DOHH2 (cell line): Measurements from ENCODE around the gene CHCHD1.
"Not testable (repeated sequence)": the region's sequence is repeated elsewhere in the genome, so short reads cannot be mapped to it uniquely, and the experiment has no call there.

Experiments used
- H3F3A ChIP-seq: fragments of 200-600 bp; sonication (generic), shearing (Covaris generic); 2 replicates; pipeline ENCODE4 v1.6.0; 2016; ENCODE audit warnings: antibody characterized with exemption, mild to moderate bottlenecking; ENCODE audit not compliant: control insufficient read depth, insufficient read depth
- H3K27ac ChIP-seq: fragments of 200-600 bp; sonication (generic); 2 replicates; pipeline ENCODE4 v1.5.1; 2014; ENCODE audit warnings: low read depth, mild to moderate bottlenecking, low read length, moderate library complexity
- H3K27me3 ChIP-seq: fragments of 200-600 bp; sonication (generic); 2 replicates; pipeline ENCODE4 v1.6.1; 2014; ENCODE audit warnings: mild to moderate bottlenecking, low read length, mixed read lengths; ENCODE audit not compliant: control insufficient read depth
- H3K36me3 ChIP-seq: fragments of 200-600 bp; sonication (generic); 2 replicates; pipeline ENCODE4 v1.6.1; 2014; ENCODE audit warnings: mild to moderate bottlenecking, low read length, moderate library complexity, mixed read lengths; ENCODE audit not compliant: control insufficient read depth
- H3K4me1 ChIP-seq: fragments of 200-600 bp; sonication (generic); 2 replicates; pipeline ENCODE4 v1.6.1; 2014; ENCODE audit warnings: mild to moderate bottlenecking, low read length, mixed read lengths; ENCODE audit not compliant: control insufficient read depth
- H3K4me2 ChIP-seq: fragments of 200-600 bp; sonication (generic); 2 replicates; pipeline ENCODE4 v1.6.0; 2014; ENCODE audit warnings: mild to moderate bottlenecking, low read length, moderate library complexity
- H3K4me3 ChIP-seq: fragments of 200-600 bp; sonication (generic); 2 replicates; pipeline ENCODE4 v1.5.1; 2014; ENCODE audit warnings: mild to moderate bottlenecking, low read length, mixed read lengths
- H3K79me2 ChIP-seq: fragments of 200-600 bp; sonication (generic); 2 replicates; pipeline ENCODE4 v1.6.1; 2014; ENCODE audit warnings: mild to moderate bottlenecking, low read length, mixed read lengths; ENCODE audit not compliant: control insufficient read depth
- H3K9me2 ChIP-seq: fragments of 200-600 bp; sonication (generic); replicated peaks from 2 replicates; pipeline ENCODE4 v1.6.1; 2014; ENCODE audit warnings: mild to moderate bottlenecking, low read length, mixed read lengths; ENCODE audit not compliant: control insufficient read depth
- H3K9me3 ChIP-seq: fragments of 200-600 bp; sonication (generic); 2 replicates; pipeline ENCODE4 v1.6.1; 2014; ENCODE audit warnings: antibody characterized with exemption, low read length, mixed read lengths; ENCODE audit not compliant: control insufficient read depth, insufficient read depth
- H4K20me1 ChIP-seq: fragments of 200-600 bp; sonication (generic); 2 replicates; pipeline ENCODE4 v1.6.0; 2014; ENCODE audit warnings: low read depth, mild to moderate bottlenecking, antibody characterized with exemption, low read length, moderate library complexity; ENCODE audit not compliant: control insufficient read depth, insufficient read depth
- CTCF ChIP-seq: fragments of 200-600 bp; sonication (generic); IDR thresholded peaks from one replicate; pipeline ENCODE4 v1.5.1; 2014; ENCODE audit warnings: antibody characterized with exemption, mild to moderate bottlenecking, low read depth, low read length; ENCODE audit not compliant: poor library complexity, severe bottlenecking
- EZH2phosphoT487 ChIP-seq: fragments of 200-600 bp; sonication (generic); IDR thresholded peaks from 2 replicates; pipeline ENCODE4 v1.6.1; 2017; ENCODE audit warnings: borderline replicate concordance, mild to moderate bottlenecking, antibody characterized with exemption, low read length, moderate library complexity, mixed read lengths

CHCHD1 gene

GRCh38 chr10:73791871-73792400 lies 10.1 kb downstream of the CHCHD1 start:
- no peak for TF ChIP-seq EZH2phosphoT487
- no peak for TF ChIP-seq CTCF
- peaks cover 50% of the 10 kb centered on the region for H3K36me3 ChIP-seq
- no peaks in the 10 kb centered on the region for H3K9me3 ChIP-seq
- H3K4me2 ChIP-seq, result no peak overlapping the region
- no peaks in the 10 kb centered on the region for H3K27me3 ChIP-seq
- no peaks in the 10 kb centered on the region for H3K9me2 ChIP-seq
- peaks cover 6% of the 10 kb centered on the region for H3K79me2 ChIP-seq
- H4K20me1 ChIP-seq, result no peaks in the 10 kb centered on the region
- peaks cover 4% of the 10 kb centered on the region; the same call in 1 of the 2 replicates for H3K4me1 ChIP-seq
- no peak overlapping the region for H3K4me3 ChIP-seq
- H3K27ac ChIP-seq, result no peak overlapping the region
- H3F3A ChIP-seq, result no peaks in the 10 kb centered on the region

- H3K36me3 ChIP-seq, result peaks cover 63% of the 10 kb centered on the region
- no peak overlapping the region for H3K27ac ChIP-seq
- H3K9me2 ChIP-seq, result no peaks in the 10 kb centered on the region
- no peak overlapping the region for H3K4me3 ChIP-seq
- H4K20me1 ChIP-seq, result no peaks in the 10 kb centered on the region
- H3K9me3 ChIP-seq, result no peaks in the 10 kb centered on the region
- H3F3A ChIP-seq, result no peaks in the 10 kb centered on the region
- H3K27me3 ChIP-seq, result no peaks in the 10 kb centered on the region
- H3K4me1 ChIP-seq, result no peaks in the 10 kb centered on the region
- TF ChIP-seq EZH2phosphoT487 (no peak), CTCF (no peak)
- H3K79me2 ChIP-seq, result no peaks in the 10 kb centered on the region
- no peak overlapping the region for H3K4me2 ChIP-seq
Measured at GRCh38 chr10:73793456-73793855, 11.6 kb downstream of the CHCHD1 start.

- H3K9me3 ChIP-seq, H3K4me1 ChIP-seq, H3K27ac ChIP-seq, H3F3A ChIP-seq, H3K9me2 ChIP-seq, H3K4me2 ChIP-seq, H3K27me3 ChIP-seq, H4K20me1 ChIP-seq, H3K4me3 ChIP-seq, H3K79me2 ChIP-seq: not testable (repeated sequence)
- peaks cover 71% of the 10 kb centered on the region for H3K36me3 ChIP-seq
Measured at GRCh38 chr10:73795491-73795890, 13.6 kb downstream of the CHCHD1 start.

- not testable (repeated sequence) for H3K79me2 ChIP-seq, H3K4me1 ChIP-seq, H3K27me3 ChIP-seq, H3K9me2 ChIP-seq, H3K9me3 ChIP-seq, H3K4me3 ChIP-seq, H4K20me1 ChIP-seq, H3K27ac ChIP-seq, H3F3A ChIP-seq, H3K4me2 ChIP-seq
- peaks cover 70% of the 10 kb centered on the region for H3K36me3 ChIP-seq
Measured at GRCh38 chr10:73796035-73796434, 14.2 kb downstream of the CHCHD1 start.
